HG02642 (cell line): ENCODE data around the gene SUSD2.

Source experiments
- ATAC-seq: cut with Tn5 transposase; IDR thresholded peaks from one replicate; pipeline ENCODE4 v1.9.1; 2021; ENCODE audit warnings: mild to moderate bottlenecking; ENCODE audit not compliant: unreplicated experiment, poor library complexity

Gene SUSD2

DNA sequence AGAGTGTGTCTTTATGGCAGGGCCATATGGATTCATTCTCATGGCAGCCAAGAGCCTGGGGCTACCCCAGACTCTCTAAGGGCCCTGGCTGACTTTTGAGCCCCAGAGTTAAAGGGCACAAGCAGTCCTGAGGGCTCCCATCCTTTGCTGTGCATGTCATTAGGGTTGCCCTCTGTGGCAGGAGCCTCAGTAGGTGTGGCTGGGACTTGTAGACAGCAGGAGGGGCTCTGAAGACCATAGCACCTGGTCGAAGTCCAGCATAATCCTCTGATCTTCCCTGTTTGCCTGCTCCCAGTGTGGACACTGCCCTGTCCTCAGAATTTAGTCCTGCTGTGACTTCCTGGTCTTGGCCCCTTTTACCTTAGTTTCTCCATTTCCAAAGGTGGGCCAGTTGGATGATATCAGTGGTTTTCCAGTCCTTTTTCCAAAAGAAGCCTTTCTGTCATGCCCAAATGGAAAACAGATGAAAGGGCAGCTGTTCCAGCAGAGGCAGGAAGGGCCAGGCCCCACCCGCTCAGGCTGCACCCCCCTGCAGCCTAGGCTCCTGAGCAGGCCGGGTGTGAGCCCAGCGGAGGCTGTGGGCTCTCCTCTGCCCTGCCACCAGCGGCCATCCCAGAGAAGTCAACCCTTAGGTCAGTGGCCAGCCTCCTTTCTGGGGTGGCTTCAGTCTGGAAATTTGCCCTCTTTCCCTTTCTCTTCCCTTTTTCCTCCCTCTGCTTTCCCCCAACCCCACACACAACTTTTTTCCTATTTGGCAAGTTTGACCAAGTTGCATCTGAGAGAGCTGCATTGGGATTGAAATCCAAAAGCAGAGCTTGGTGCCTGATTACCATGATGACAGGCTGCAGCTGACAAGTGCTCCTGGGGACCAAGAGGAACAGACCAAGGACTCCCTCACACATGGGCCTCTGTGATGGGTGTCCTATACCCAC lies 32.8 kb upstream of the SUSD2 start:
- no peak for ATAC-seq

DNA sequence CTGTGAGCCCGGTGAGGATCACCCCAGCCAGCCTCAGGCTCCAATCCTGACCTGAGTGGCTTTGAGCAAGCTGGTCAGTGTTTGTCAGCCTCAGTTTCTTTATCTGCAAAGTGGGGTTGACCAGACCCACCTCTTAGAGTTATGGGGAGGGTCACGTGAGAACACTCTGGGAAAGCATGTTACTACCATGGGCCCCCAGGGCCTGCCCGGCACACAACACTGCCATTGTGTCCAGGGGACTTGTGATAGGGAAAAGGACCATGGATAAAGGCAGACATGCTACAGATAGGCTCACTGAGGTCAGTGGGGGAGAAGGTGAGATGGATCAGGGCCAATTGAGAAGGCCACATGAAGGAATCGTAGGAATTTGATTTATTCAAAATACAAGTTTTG lies 32.1 kb upstream of the SUSD2 start:
- ATAC-seq: no peak

- ATAC-seq: no peak
These were observed 27.9 kb upstream of the SUSD2 start for GRCh38 chr22:24153353-24153752.

GRCh38 chr22:24153959-24154358 lies 27.3 kb upstream of the SUSD2 start:
- ATAC-seq: no peak

GRCh38 chr22:24154826-24155225 lies 26.5 kb upstream of the SUSD2 start:
- no peak for ATAC-seq

- peak; percentile 30 for ATAC-seq
These were observed 25.6 kb upstream of the SUSD2 start for GRCh38 chr22:24155627-24156140.

- peak; percentile 42 for ATAC-seq
These were observed 25.0 kb upstream of the SUSD2 start for GRCh38 chr22:24156141-24156912.

DNA sequence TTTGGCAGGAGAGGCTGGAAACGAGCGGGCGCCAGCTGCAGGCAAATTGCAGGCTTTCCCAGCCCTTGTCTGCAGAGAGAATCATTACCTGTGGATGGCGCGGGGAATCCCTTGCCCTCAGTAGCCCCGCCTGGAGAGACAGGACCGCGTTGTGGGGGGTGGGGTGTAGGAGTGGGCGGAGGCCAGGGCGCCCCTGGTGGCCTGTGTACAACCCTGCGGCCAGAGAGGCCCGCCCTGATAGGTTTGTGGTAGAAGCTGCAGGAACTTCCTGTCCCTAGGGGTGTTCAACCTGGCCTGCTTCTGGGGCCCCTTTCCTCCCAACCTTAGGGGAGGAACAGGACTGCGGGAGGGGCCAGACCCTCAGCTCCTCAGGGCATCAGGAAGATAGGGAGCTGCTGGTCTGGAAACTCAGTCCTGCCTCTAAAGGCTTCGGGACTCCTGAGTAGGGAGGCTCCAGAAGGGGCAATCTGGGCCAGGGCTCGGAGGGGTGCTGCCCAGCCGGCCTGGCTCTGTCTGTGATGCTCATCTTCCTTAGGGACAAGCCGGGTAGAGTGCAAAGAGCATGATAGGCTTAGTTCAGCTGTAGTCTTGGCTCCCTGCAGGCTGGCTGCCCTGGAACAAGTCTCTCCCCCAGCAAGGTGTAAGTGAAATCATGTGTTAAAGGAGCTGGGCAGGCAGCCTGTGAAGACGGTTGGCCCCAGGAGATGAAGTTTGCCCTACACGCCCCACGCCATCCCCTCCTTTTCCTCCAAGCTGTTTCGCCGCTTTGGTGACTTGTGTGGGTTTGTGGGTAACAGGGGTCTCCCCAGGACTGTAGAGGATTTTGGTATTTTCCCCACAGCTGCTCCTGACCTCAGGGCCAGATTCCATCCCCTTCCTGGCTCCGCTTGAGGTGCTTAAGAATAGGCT lies 24.1 kb upstream of the SUSD2 start:
- ATAC-seq: peak; percentile 69

DNA sequence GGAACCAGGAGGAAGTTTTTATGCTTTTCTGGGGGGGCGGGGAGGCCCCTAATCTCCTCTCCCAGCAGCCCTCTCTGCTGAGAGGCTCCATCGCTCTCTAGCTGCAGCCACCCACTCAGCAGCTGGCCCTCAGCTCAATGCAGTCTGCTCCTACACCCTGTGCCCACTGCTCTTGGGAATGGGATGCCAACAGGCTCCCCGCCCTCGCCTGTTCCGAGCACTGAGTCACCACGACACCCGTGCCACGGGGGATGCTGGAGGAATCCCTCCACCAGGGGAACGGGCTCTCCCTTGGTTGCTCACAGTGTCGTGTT lies 23.5 kb upstream of the SUSD2 start:
- no peak for ATAC-seq

- no peak for ATAC-seq
These were observed 21.6 kb upstream of the SUSD2 start for GRCh38 chr22:24159650-24160049.

DNA sequence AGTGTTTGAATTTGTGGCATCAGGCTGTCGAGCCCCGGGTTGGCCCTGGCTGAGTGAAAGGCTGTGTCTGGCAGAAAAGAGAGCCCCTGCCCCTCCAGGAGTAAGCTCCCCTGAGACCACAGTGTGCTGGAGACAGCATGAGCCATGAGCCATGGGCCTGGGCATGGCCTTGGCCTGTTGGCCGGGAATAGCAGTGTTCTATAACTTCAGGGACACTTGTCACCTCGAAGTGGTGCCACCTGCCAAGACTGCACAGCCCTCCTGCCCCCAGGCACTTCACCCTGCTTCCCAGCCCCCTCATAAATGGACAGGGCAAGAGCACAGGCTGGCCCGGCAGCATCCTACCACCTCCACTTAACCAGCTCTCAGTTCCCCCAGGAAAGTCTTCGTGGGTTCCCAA lies 20.7 kb upstream of the SUSD2 start:
- no peak for ATAC-seq

DNA sequence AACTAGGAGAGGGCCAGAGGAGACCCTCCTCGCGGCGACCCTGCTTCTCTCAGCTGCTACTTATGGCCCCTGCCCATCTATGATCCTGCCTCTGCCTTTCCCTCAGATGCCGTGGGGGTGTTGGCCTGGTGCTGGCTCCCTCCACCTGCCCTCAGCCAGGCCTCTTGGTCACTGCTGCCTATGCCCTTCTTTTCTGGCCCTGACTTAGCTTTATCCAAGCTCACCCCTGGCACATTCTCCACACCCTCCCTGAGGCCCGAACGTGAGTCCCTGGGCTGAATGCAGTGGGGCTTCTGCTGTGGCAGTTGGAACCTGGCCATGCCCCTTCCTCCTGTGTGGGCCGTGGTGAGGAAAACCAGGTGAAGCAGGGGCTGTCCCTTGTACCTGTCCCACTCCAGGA lies 19.8 kb upstream of the SUSD2 start:
- no peak for ATAC-seq

DNA sequence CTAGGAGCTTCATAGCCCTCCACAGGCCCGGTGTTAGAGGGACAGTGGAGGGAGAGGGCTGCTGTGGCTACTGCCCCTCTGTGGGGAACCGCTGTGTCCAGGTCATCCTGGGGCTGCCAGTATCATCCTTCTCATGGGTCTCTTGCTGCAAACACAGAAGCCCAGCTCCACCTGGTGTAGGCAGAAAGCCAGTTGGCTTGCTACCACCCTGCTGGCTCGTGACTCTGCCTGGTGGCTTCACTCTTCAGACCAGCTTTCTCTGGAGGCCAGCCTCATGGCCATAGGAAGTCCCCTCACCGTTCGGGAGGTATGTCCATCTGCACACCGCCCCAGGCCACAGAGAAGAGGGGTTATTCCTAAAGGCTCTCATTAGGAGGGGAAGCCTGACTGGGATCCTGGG lies 19.4 kb upstream of the SUSD2 start:
- no peak for ATAC-seq

DNA sequence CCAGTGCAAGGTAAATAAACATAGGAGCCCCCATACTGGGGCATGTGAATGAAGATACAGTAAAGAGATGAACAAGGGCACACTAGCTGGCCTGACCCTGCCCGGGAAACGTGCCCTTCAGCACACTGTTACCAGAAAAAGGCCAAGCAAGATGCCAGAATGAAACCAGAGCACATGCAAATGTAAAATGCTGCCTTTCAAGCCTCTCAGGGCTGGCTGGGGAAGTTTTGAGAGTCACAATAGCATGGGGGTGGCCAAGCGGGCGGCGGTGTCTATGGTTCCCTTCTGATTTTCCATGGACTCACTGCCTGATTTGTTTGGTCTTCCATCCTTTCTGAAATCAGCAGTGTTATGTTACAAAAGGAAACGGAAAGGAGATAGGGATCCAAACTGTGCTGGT lies 18.9 kb upstream of the SUSD2 start:
- ATAC-seq: no peak

DNA sequence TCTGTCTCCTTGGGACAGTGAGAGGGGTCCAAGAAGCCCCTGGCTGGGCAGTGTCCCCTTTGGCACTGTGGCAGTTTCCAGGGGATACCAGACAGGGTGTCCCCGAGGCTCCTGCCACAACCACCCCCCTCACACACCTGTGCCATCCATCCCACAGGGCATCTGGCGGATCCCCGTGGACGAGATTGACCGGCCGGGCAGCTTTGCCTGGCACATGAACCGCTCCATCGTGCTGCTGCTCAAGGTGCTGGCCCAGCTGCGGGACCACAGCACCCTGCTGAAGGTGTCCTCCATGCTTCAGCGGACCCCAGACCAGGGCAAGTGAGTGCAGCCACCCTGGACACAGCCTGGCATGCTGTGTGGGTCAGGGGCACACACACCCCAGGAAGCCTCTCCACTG lies 17.0 kb upstream of the SUSD2 start:
- no peak for ATAC-seq

DNA sequence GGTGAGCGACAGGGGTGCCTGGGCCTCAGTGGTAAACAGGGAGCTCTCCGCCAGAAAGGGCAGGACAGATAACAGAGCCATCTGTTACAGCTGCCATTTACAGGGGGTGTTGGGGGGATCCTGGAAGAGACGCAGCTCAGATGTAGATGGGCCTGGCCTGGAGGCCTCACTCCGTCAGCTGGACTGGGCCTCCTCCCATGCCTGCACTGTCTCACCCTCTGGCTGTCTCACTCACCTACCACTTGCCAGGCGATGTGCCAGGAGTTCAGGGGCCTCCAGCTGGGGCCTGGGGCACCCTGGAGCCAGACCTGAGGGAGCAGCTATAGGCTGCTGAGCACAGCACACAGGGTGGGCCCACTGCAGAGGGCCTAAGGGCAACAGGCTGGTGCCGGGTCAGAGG lies 16.3 kb upstream of the SUSD2 start:
- no peak for ATAC-seq

DNA sequence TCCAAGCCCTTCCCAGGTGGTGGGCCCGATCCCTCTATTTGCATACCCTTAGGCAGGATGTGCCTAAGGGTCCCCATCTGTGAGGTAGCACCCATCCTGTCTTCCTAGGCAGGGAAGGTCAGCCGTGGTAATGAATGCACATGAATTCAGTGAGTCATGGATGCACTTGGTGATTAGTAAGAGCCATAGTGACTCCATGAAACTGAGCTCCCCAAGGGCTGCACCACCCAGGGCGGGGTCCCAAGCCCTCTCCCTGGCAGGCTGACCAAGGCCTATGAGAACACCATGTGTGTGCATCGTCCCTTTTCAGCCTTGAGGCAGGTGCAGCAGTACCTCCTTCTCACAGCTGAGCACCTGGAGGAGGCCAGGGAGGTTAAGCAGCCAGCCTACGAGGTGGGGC lies 15.6 kb upstream of the SUSD2 start:
- ATAC-seq: no peak

GRCh38 chr22:24166811-24167210 lies 14.5 kb upstream of the SUSD2 start:
- no peak for ATAC-seq

GRCh38 chr22:24169439-24170058 lies 11.7 kb upstream of the SUSD2 start:
- no peak for ATAC-seq

DNA sequence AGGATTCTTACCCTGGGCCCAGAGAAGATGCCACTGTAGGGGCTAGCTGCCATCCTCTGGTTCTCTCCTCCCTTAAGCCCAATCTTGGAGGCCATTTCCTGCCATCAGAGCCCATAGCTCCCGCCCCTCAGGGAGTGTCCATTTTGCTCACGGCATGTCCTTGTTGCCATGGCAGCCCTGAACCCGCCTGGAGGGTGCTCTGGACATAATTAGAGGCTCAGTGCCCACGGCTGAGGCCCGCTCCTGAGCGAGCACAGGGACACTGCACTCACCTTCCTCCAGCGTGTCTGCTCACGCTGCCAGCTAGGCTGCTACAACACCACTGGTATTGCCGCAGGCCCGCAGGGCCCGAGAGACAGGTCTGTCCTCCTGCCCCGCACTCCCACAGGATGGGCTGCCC lies 11.1 kb upstream of the SUSD2 start:
- ATAC-seq: no peak
